Adrenal gland (tissue), 12 donors: ENCODE measurements around the gene TMEM63C. TPM values are rescaled to one million over a fixed set of nuclear protein-coding genes. Genes with fewer than 3 reads are reported as not detected.

ENCODE experiments used
- DNase-seq, 7 donors: peaks; one replicate each; pipeline ENCODE4 v3.0.0-alpha.2; 2019 to 2020
- H3K27ac ChIP-seq, 5 donors: fragments of 200-600 bp; sonication (generic) in 4 of 5; 1 replicate in 3 of 5; 2 replicates in 2 of 5; pipeline versions ENCODE4 v1.5.1 to v1.8.0; 2016 to 2020; ENCODE audit warnings: mild to moderate bottlenecking in 1 of 5
- H3K27me3 ChIP-seq: fragments of 200-600 bp; 2 replicates; pipeline ENCODE4 v1.8.0; 2021
- H3K36me3 ChIP-seq, 2 donors: fragments of 200-600 bp; replicated peaks in 1 of 2; 1 replicate in 1 of 2; 2 replicates in 1 of 2; pipeline versions ENCODE4 v1.5.1 to v1.8.0; 2018 to 2022
- H3K4me1 ChIP-seq, 2 donors: fragments of 200-600 bp; replicated peaks in 1 of 2; 1 replicate in 1 of 2; 2 replicates in 1 of 2; pipeline versions ENCODE4 v1.5.1 to v1.8.0; 2018 to 2021
- H3K4me3 ChIP-seq, 4 donors: fragments of 200-600 bp; sonication (generic) in 3 of 4; one replicate each; pipeline ENCODE4 v1.5.1; 2016 to 2018
- H3K9me3 ChIP-seq, 3 donors: fragments of 200-600 bp; sonication (generic) in 1 of 3; replicated peaks in 1 of 3; 1 replicate in 2 of 3; 2 replicates in 1 of 3; pipeline versions ENCODE4 v1.5.1 to v1.8.0; 2016 to 2021
- CTCF ChIP-seq, 6 experiments: fragments of 450-650 bp in 4 of 6; fragments of 200-600 bp in 2 of 6; sonication (generic) in 1 of 6; IDR thresholded peaks; 1 replicate in 5 of 6; 2 replicates in 1 of 6; pipeline versions ENCODE4 v1.5.1 to v1.8.0; 2016 to 2021; ENCODE audit warnings: antibody characterized with exemption in 6 of 6, mild to moderate bottlenecking in 2 of 6, moderate library complexity in 1 of 6
- POLR2A ChIP-seq, 2 donors: fragments of 450-650 bp; IDR thresholded peaks; one replicate each; pipeline ENCODE4 v1.6.1; 2017; ENCODE audit warnings: antibody characterized with exemption in 2 of 2, mild to moderate bottlenecking in 2 of 2, moderate library complexity in 1 of 2
- WGBS, 4 donors: extraction: QIAGEN DNeasy Blood & Tissue Kit in 2 of 4; methylation state at CpG; one replicate each; pipeline versions ENCODE4 v1.1.5 to v1.1.7; 2013 to 2017; 5-methylcytosine and 5-hydroxymethylcytosine counted together
- intact Hi-C, 2 donors: fragments of 100-400 bp; cut with DNase I; formaldehyde crosslinking; loops; one replicate each; pipeline versions ENCODE4 v1.14.1 to v1.15.0; 2022 to 2023
- polyA plus RNA-seq, 3 donors: library from polyadenylated mRNA; stranded (reverse); fragments of 200-250 nt in 2 of 3; fragments of 350-450 nt in 1 of 3; fragmentation: Illumina TruSeq in 1 of 3; extraction: RNeasy Lipid Tissue Mini Kit (QIAGEN cat#74804) in 1 of 3; gene quantifications; one replicate each; pipeline ENCODE4 v1.2.3, GENCODE V29; 2013 to 2014
- total RNA-seq, 9 donors: library from RNA; depleted of rRNA in 4 of 9; stranded (reverse); fragments of >200 nt in 4 of 9; fragments of 120-200 nt in 1 of 9; fragmentation: NEBNext Ultra II Directional in 1 of 9; extraction: Animal tissue kit (Norgen Biotek cat#: 25700) in 1 of 9; gene quantifications; one replicate each; pipeline versions ENCODE4 v1.1.0 to v1.2.4, GENCODE V29; 2013 to 2023
- donor health status: healthy with polysubstance abuse.
- donor health status: Bipolar disorder and iron deficiency.
- donor health status: DM: yes; HTN: yes; CAD: no.
- donor health status: DM: no; HTN: no; CAD: no.
- donor health status: DM: no; HTN: no; CAD: no.
- donor health status: DM: yes; HTN: yes; CAD: no.

TMEM63C gene
- total and polyA plus RNA-seq, 12 donors, result 2.7 to 21.2 (median 8.3) TPM

GRCh38 chr14:77238996-77239395 lies 57.4 kb downstream of the TMEM63C start:
- no peak overlapping the region for H3K27ac ChIP-seq
- no peaks in the 10 kb centered on the region for H3K36me3 ChIP-seq
- intact Hi-C loops, result no loop called here
- DNase-seq, result no peak
- H3K4me1 ChIP-seq, result no peaks in the 10 kb centered on the region
- TF ChIP-seq CTCF (IDR thresholded peaks at IDR 0.05), result no peak
- TF ChIP-seq POLR2A (IDR thresholded peaks at IDR 0.05), result no peak
- WGBS, 4 donors, result 51 to 79% (median 59%) methylated on average over 4 of the region's 4 CpGs
- H3K9me3 ChIP-seq, result no peaks in the 10 kb centered on the region
- no peak overlapping the region for H3K4me3 ChIP-seq
- H3K27me3 ChIP-seq, result no peaks in the 10 kb centered on the region

GRCh38 chr14:77239412-77239811 lies 57.8 kb downstream of the TMEM63C start:
- WGBS, 4 donors, result 91 to 100% (median 96%) methylated on average over 4 to 16 of the region's 16 CpGs

GRCh38 chr14:77240336-77240915 lies 58.8 kb downstream of the TMEM63C start:
- no peaks in the 10 kb centered on the region for H3K27me3 ChIP-seq
- 67 to 92% (median 86%) methylated on average over 1 to 15 of the region's 15 CpGs for WGBS, 4 donors
- intact Hi-C loops, result no loop called here

More at GRCh38 chr14:77239412-77239811, 57.8 kb downstream of the TMEM63C start:
- Histone ChIP-seq H3K27me3 (no peaks in the 10 kb centered on the region), H3K27ac (no peak overlapping the region), H3K9me3 (no peaks in the 10 kb centered on the region), H3K36me3 (no peaks in the 10 kb centered on the region), H3K4me3 (no peak overlapping the region), H3K4me1 (no peaks in the 10 kb centered on the region)
- no peak for TF ChIP-seq CTCF (IDR thresholded peaks at IDR 0.05)
- TF ChIP-seq POLR2A (IDR thresholded peaks at IDR 0.05), result no peak
- intact Hi-C loops, result no loop called here
- DNase-seq, result no peak

GRCh38 chr14:77241955-77242354 lies 60.4 kb downstream of the TMEM63C start:
- Histone ChIP-seq H3K27ac (no peak overlapping the region), H3K27me3 (no peaks in the 10 kb centered on the region), H3K36me3 (no peaks in the 10 kb centered on the region), H3K4me3 (no peak overlapping the region), H3K4me1 (no peaks in the 10 kb centered on the region), H3K9me3 (no peaks in the 10 kb centered on the region)
- intact Hi-C loops, result no loop called here
- 63 to 81% (median 70%) methylated on average over 2 of the region's 2 CpGs for WGBS, 4 donors
- TF ChIP-seq CTCF (IDR thresholded peaks at IDR 0.05), result no peak
- TF ChIP-seq POLR2A (IDR thresholded peaks at IDR 0.05), result no peak
- DNase-seq, result no peak

More at GRCh38 chr14:77240336-77240915, 58.8 kb downstream of the TMEM63C start:
- TF ChIP-seq POLR2A (IDR thresholded peaks at IDR 0.05) (no peak), CTCF (IDR thresholded peaks at IDR 0.05) (no peak)
- Histone ChIP-seq H3K4me3 (no peak overlapping the region), H3K27ac (no peak overlapping the region), H3K4me1 (no peaks in the 10 kb centered on the region), H3K36me3 (no peaks in the 10 kb centered on the region), H3K9me3 (no peaks in the 10 kb centered on the region)
- DNase-seq, result no peak
